HG03439 (cell line): ENCODE data around the gene STX4.

Experiments used
- ATAC-seq: cut with Tn5 transposase; IDR thresholded peaks from one replicate; pipeline ENCODE4 v1.9.1; 2021; ENCODE audit warnings: mild to moderate bottlenecking, moderate library complexity; ENCODE audit not compliant: unreplicated experiment

STX4 gene

GRCh38 chr16:31063843-31064611 lies 30.7 kb downstream of the STX4 start:
- no peak for ATAC-seq

- no peak for ATAC-seq
Measured at GRCh38 chr16:31064882-31065461, 31.6 kb downstream of the STX4 start.

- ATAC-seq, result no peak
Measured at GRCh38 chr16:31067342-31067741, 34.0 kb downstream of the STX4 start.

- no peak for ATAC-seq
Measured at GRCh38 chr16:31071861-31072260, 38.5 kb downstream of the STX4 start.

- ATAC-seq, result peak; percentile 14
Measured at GRCh38 chr16:31072540-31073141, 39.3 kb downstream of the STX4 start.

- peak; percentile 53 for ATAC-seq
Measured at GRCh38 chr16:31073142-31073969, 40.0 kb downstream of the STX4 start.

GRCh38 chr16:31073970-31074813 lies 40.8 kb downstream of the STX4 start, which contains the start of the genes ZNF646 and ZNF668:
ZNF646 (plus strand) TSS chr16:31074422; CDS start chr16:31076325, 1,903 bp downstream.
ZNF668 (minus strand) TSS chr16:31074240; CDS start chr16:31064459, 9,781 bp downstream.
- peak; percentile 71 for ATAC-seq

GRCh38 chr16:31074814-31075183 lies 41.4 kb downstream of the STX4 start:
- ATAC-seq, result no peak

GRCh38 chr16:31076319-31076718 lies 43.0 kb downstream of the STX4 start:
- no peak for ATAC-seq

GRCh38 chr16:31077024-31077423 lies 43.7 kb downstream of the STX4 start:
- no peak for ATAC-seq

- no peak for ATAC-seq
Measured at GRCh38 chr16:31077592-31078396, 44.4 kb downstream of the STX4 start.

GRCh38 chr16:31078597-31079341 lies 45.4 kb downstream of the STX4 start:
- no peak for ATAC-seq

GRCh38 chr16:31079342-31079944 lies 46.1 kb downstream of the STX4 start:
- ATAC-seq, result no peak

GRCh38 chr16:31080035-31080629 lies 46.8 kb downstream of the STX4 start:
- no peak for ATAC-seq

GRCh38 chr16:31080756-31081419 lies 47.5 kb downstream of the STX4 start:
- ATAC-seq, result no peak

GRCh38 chr16:31081428-31082351 lies 48.3 kb downstream of the STX4 start:
- ATAC-seq, result no peak
